AG08395 (cell line): ENCODE results near the gene OR10A5.
"Not testable (repeated sequence)": the region's sequence is repeated elsewhere in the genome, so short reads cannot be mapped to it uniquely, and the experiment has no call there.

Experiments used
- DNase-seq: peaks from one replicate; pipeline ENCODE4 v3.0.0; 2012; ENCODE audit warnings: mixed read lengths, low spot score

The OR10A5 gene

GRCh38 chr11:6845383-6845782 lies at the start of gene OR10A5:
TSS of gene OR10A5 (plus strand) at chr11:6845683. CDS start at chr11:6845683, 0 bp downstream.
- no peak for DNase-seq

GRCh38 chr11:6799402-6799801 lies 46.1 kb upstream of the OR10A5 start, which contains the start of gene OR6A2:
TSS of gene OR6A2 (minus strand) at chr11:6799689. CDS start at chr11:6795708, 3,981 bp downstream.
- no peak for DNase-seq

GRCh38 chr11:6801075-6801474 lies 44.4 kb upstream of the OR10A5 start:
- DNase-seq = not testable (repeated sequence)

GRCh38 chr11:6812390-6813005 lies 33.0 kb upstream of the OR10A5 start:
- DNase-seq = peak; percentile 51

- DNase-seq = no peak
Observed at GRCh38 chr11:6813656-6814055, 31.8 kb upstream of the OR10A5 start.

GRCh38 chr11:6817694-6818093 lies 27.8 kb upstream of the OR10A5 start:
- no peak for DNase-seq

GRCh38 chr11:6818967-6819366 lies 26.5 kb upstream of the OR10A5 start:
- DNase-seq = no peak

- DNase-seq = no peak
Observed at GRCh38 chr11:6824136-6824823, 21.2 kb upstream of the OR10A5 start.

GRCh38 chr11:6825231-6825744 lies 20.2 kb upstream of the OR10A5 start:
- no peak for DNase-seq

GRCh38 chr11:6828103-6828502 lies 17.4 kb upstream of the OR10A5 start:
- no peak for DNase-seq

GRCh38 chr11:6833356-6833755 lies 12.1 kb upstream of the OR10A5 start:
- no peak for DNase-seq

- DNase-seq = no peak
Observed at GRCh38 chr11:6834021-6834420, 11.5 kb upstream of the OR10A5 start.

GRCh38 chr11:6841694-6842093 lies 3.8 kb upstream of the OR10A5 start:
- no peak for DNase-seq

GRCh38 chr11:6843670-6844069 lies 1.8 kb upstream of the OR10A5 start:
- no peak for DNase-seq

GRCh38 chr11:6844356-6844755 lies 1.1 kb upstream of the OR10A5 start:
- no peak for DNase-seq

- DNase-seq = no peak
Observed at GRCh38 chr11:6850526-6850925, 5.0 kb downstream of the OR10A5 start.

GRCh38 chr11:6854801-6855200 lies 9.3 kb downstream of the OR10A5 start:
- not testable (repeated sequence) for DNase-seq

GRCh38 chr11:6855971-6856541 lies 10.6 kb downstream of the OR10A5 start:
- DNase-seq = no peak

GRCh38 chr11:6856871-6857270 lies 11.4 kb downstream of the OR10A5 start:
- DNase-seq = no peak

- DNase-seq = no peak
Observed at GRCh38 chr11:6862961-6863360, 17.5 kb downstream of the OR10A5 start, which contains the start of gene OR10A2. TSS of gene OR10A2 (plus strand) at chr11:6863057. CDS start at chr11:6869755, 6,698 bp downstream.

- no peak for DNase-seq
Observed at GRCh38 chr11:6864438-6864837, 19.0 kb downstream of the OR10A5 start.

- DNase-seq = no peak
Observed at GRCh38 chr11:6871278-6871677, 25.8 kb downstream of the OR10A5 start.

- no peak for DNase-seq
Observed at GRCh38 chr11:6875761-6876160, 30.3 kb downstream of the OR10A5 start.
